ENCODE data around the gene ZNF345. TPM values are rescaled to one million over a fixed set of nuclear protein-coding genes. Genes with fewer than 3 reads are reported as not detected.

ZNF345 gene
- polyA plus RNA-seq, 12 donors: 5.4 to 27.9 (median 8.9) TPM; not detected in 1

- DNase-seq: peak; percentile 91
Observed at GRCh38 chr19:36915992-36916830, 65.5 kb downstream of the ZNF345 start, which contains the start of the genes ZNF568 and ZNF829. TSS of gene ZNF568 (plus strand) at chr19:36916332. CDS start at chr19:36922771, 6,439 bp downstream. TSS of gene ZNF829 (minus strand) at chr19:36916291. CDS start at chr19:36915167, 1,124 bp downstream.

DNA sequence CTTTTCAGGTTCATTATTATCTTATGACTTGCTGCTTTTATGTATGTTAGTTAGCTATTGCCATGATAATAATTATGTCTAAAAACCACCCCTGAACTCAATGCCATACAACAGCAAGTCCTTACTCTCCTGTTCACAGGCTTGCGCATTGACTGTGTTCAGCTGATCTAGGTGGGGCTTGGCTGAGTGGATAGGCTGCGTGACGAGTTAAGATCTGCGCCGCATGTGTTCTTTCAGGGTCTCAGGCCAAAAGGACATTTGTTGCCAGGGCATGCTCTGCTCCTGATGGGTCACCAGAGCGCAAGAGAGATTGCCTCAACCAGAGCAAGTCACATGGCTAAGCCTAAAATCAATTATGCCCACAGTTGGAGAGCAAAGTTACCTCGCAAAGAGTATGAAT, 66.3 kb downstream of the ZNF345 start:
- DNase-seq: peak; percentile 29

GRCh38 chr19:36918090-36918489, 67.4 kb downstream of the ZNF345 start:
- no peak for DNase-seq

Other genes with a start within 250 kb of the ZNF345 start
- 10 to 100 TPM in 5 of 12 donors, 1 to 10 TPM in 6, not detected in 1; 5.6 to 13.9 (median 9.7) TPM for gene ZNF382, start 245.6 kb upstream of the ZNF345 start, polyA plus RNA-seq (ENCODE audit: insufficient read length in 12 of 12)
- gene ZNF461, start 184.0 kb upstream of the ZNF345 start, polyA plus RNA-seq (ENCODE audit: insufficient read length in 12 of 12): 10 to 100 TPM in 5 of 12 donors, 1 to 10 TPM in 6, not detected in 1; 5.5 to 16.2 (median 9.3) TPM
- 10 to 100 TPM in 2 of 12 donors, 1 to 10 TPM in 8, not detected in 2; 6.4 to 11.3 (median 8.9) TPM for gene ZNF567, start 163.3 kb upstream of the ZNF345 start, polyA plus RNA-seq (ENCODE audit: insufficient read length in 12 of 12)
- 1 to 10 TPM in 11 of 12 donors, not detected in 1; 1.0 to 2.7 (median 1.7) TPM for gene ZNF850, start 78.1 kb upstream of the ZNF345 start, polyA plus RNA-seq (ENCODE audit: insufficient read length in 12 of 12)
- gene ZNF790, start 12.5 kb upstream of the ZNF345 start, polyA plus RNA-seq (ENCODE audit: insufficient read length in 12 of 12): 10 to 100 TPM in 1 of 12 donors, 1 to 10 TPM in 9, not detected in 2; 6.0 to 10.1 (median 8.0) TPM
- 1 to 10 TPM in 11 of 12 donors, not detected in 1; 4.0 to 6.9 (median 4.7) TPM for gene ZNF829, start 65.4 kb downstream of the ZNF345 start, polyA plus RNA-seq (ENCODE audit: insufficient read length in 12 of 12)
- 10 to 100 TPM in 11 of 12 donors, not detected in 1; 23.1 to 56.4 (median 43.1) TPM for gene ZNF568, start 65.5 kb downstream of the ZNF345 start, polyA plus RNA-seq (ENCODE audit: insufficient read length in 12 of 12)
- gene ZNF420, start 227.6 kb downstream of the ZNF345 start, polyA plus RNA-seq (ENCODE audit: insufficient read length in 12 of 12): 10 to 100 TPM in 11 of 12 donors, not detected in 1; 10.2 to 16.8 (median 14.3) TPM

Data from muscle of arm (tissue), 12 donors.